Measurements from ENCODE around the gene FAM114A1.
"Not testable (repeated sequence)": the region's sequence is repeated elsewhere in the genome, so short reads cannot be mapped to it uniquely, and the experiment has no call there.

Gene FAM114A1

GRCh38 chr4:38905652-38906385, 38.2 kb downstream of the FAM114A1 start:
- DNase-seq, result no peak

DNA sequence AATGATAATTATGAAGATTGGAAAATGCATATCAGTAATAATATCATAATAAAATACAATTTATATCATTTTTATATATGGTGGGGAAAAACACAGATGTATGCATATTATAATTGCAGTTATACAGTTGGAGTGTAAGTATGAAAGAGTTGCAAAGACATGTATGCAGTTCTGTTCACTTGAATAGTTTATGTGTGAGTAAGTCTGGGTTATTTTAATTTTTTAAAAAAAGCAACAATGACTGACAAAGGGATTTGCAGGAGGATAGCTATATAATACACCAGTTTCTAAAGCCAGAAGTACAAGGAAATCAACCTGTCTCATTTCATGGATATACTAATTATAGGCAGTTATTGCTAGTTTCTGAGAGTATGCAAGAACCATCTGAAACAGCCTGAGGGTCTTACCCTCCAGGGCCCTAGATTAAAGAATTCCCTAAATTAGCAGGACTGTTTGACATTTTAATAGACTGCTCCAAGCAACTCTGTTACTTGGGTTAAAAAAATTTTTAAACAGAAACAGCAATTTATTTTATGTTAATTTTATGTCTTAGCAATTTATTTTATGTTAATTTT, 40.2 kb downstream of the FAM114A1 start:
- no peak for DNase-seq

DNA sequence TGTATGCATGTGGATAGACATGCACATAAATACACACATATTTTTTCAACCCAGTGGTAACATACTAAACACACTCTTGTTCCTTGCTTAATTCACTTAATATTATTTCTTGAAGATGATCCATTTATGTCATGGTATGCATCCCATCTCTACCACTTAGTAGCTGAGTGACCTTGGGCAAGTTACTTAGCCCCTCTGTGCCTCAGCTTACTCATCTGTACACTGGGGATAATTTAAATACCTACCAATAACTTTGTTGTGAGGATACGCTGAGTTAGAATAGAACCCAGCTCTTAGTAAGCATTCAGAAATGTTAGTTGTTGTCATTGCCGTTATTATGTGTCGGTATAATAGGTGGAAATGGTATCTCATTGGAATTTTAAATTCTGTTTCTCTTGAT, 41.4 kb downstream of the FAM114A1 start:
- DNase-seq, result no peak

DNA sequence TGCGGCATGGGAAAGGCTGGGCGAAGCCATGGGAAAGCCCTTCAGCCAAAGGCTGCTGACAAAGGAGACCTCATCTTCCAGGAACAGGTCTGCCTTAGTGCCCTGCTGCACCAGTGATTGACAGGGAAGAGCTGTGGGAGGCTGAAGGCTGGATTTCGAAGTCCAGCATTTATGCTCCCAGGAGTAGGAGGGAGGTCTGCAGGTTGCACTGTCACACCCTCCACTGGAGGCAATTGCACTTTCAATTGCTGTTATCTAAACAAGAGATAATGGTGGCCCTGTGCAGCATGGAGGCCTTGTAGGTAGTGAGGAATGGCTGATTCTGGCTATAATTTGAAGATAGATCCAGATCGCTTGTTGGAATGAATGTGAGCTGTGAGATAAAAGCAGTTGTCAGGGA, 43.7 kb downstream of the FAM114A1 start:
- no peak for DNase-seq

DNA sequence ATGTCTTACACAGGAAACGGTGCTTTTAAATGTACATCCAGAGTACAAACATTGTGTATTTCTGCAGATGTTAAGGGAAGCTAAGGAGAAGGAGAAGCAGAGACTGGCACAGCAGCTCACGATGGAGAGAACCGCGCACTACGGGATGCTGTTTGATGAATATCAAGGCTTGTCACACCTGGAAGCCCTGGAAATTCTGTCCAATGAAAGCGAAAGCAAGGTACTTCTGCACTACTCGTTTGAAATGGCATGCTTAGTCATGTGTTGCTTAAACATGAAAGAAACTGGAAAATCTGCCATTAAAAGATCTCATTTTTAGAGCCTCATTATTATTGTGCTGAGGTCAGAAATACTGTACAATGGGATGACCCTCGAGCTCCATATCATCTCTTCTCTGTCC, 47.2 kb downstream of the FAM114A1 start:
- no peak for DNase-seq

GRCh38 chr4:38916267-38916666, 48.7 kb downstream of the FAM114A1 start:
- not testable (repeated sequence) for DNase-seq

DNA sequence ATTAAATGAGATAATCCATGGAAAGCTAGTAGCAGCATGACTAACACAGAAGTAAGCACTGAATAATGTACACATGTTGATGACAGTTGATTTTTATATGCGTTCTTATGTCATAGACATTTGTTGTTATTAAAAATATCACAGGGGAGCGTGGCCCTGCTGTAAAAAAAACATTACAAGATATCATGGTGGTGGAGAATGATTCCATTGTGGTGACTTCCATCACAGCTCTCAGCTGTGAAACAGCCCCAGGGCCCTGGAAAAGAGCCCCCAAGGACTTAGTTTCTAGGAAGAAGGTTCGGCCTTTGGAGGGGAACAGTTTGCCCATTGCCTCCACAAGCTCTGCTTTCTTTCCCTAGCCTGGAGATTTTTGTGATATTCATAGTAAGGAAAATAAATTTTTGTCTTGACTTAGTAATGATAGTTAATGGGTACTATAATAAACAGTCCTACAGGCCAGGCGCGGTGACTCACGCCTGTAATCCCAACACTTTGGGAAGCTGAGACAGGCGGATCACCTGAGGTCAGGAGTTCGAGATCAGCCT, 49.9 kb downstream of the FAM114A1 start:
- DNase-seq, result no peak

DNA sequence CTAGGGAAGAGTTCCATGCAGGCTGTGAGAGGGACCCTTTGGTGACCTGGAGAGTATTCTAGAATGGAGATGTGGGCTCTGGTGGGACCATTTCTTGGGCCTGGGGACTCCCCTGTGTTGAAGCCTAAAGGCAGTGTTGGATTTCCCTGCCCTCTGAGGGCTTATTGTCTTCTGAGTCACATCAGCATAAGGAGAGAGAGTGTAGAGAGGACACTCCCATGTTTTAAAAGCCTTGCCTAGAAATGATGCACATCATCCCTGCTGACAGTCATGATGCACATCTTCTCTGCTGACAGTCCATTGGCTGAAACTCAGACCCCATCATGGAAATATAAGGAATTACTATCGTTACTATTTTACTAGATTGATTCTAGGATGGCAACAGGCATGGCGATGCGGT, 51.9 kb downstream of the FAM114A1 start:
- no peak for DNase-seq

GRCh38 chr4:38920186-38920585, 52.6 kb downstream of the FAM114A1 start:
- DNase-seq, result no peak

- DNase-seq, result no peak
These were observed 53.1 kb downstream of the FAM114A1 start for GRCh38 chr4:38920677-38921076.

DNA sequence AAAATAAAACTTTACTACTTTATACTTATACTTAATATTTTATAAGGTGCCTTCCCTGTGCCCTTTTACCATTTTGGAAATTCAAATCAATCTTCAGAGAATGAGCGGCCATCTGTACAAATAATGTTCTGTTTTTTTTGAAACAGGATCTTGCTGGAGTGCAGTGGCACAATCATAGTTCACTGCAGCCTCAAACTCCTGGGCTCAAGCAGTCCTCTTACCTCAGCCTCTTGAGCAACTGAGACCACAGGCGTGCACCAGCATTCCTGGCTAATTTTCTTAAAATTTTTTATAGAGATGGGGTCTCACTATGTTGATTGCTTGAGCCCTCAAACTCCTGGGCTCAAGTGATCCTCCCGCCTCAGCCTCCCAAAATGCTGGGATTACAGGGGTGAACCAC, 53.5 kb downstream of the FAM114A1 start:
- no peak for DNase-seq

DNA sequence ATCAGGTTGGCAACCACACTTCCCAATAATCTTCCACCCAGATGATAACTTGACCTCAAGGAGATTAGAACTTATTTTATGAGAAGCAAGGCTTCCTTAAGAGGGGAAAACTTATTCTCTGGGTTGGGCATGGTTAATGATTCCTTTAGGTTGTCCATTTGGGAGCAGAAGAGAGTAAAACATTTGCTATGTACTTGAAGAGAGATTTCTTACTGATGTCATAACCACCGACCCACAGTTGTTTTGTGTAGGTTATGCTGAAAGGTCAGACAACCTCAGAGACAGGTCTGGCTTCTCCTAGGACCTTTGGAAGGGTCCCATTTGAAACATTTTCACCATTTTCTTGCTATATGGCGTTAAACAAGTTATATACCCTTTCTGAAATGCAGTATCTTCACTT, 56.1 kb downstream of the FAM114A1 start:
- DNase-seq, result no peak

DNA sequence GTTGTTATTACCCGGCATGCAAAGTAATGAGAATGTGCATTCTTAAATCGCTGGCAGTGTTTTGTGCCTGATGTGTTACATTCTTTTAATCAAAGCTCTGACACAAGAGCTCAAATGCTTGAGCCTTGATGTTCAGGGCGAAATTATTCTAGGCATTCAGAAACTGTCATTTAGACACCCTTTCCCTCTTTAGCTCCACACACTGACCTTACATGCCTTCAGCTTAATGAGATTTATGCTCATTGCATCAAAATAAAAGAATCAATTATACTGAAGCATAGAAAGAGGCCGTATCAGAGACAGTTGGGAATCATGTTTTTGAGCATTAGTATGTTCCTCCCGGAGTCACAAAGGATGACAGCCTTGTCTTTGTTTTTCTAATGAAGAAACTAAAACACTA, 56.7 kb downstream of the FAM114A1 start:
- no peak for DNase-seq

DNA sequence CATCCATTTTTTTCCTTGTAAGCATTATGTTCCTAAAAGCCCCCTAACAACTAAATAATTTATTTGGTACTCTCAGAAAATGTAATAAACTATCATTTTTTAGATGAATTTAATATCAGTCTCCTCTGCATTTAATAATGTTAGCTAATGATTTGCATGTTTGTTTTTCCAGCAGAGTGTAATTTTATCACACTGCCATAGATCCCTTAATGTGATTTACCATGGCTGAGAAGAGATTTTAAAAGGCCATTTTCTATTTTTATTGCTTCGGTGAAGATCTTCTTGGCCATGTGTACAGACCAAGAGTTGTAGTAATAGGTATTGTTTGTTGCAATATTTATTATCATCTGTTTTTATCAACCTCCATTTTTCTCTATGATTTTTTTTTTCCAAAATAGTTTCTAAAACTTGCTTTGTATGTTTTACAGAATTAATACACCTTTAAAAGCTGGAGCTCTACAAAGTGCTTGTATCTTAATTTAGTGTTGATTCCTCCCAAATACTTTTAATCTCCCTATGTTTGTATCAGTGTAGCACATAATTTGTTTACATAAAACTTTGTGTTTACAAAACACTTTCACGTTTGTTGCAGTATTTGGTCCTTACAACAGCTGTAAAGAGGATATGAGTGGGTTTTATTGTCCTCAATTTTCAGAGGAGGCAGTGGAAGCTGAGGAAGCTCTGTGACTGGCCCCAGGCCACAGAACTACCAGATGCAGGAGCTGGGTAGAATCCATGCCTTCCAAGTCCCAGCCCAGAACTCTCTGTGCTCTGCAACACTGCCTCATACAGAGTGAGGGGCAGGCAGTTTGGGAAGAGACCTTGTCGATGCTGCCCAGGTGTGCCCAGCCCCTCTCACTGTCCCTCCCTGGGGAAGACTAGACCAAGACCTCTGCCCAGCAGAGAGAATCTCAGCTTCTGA, 58.1 kb downstream of the FAM114A1 start:
- DNase-seq, result no peak

GRCh38 chr4:38926896-38927295, 59.3 kb downstream of the FAM114A1 start:
- DNase-seq, result no peak

- DNase-seq, result no peak
These were observed 61.0 kb downstream of the FAM114A1 start for GRCh38 chr4:38928568-38928967.

- no peak for DNase-seq
These were observed 61.4 kb downstream of the FAM114A1 start for GRCh38 chr4:38928974-38929373.

DNA sequence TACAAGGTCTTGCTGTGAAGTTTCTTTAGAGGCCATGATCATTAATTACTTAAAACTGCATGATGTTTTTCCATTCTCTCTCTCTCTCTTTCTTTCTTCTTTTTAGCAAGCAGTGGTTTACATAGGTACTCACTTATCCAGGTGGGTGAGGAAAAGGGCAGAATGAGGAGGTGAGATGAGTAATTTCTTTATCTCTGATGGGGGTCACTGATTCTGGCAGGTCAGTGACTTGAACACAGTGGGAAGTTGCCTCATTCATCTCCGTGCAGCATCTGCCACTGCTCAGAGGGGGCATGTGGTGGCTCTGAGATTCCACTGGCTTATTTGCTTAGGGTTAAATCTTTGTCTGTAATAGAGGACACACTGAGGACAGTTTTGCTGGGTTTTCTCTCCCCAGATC, 62.6 kb downstream of the FAM114A1 start:
- no peak for DNase-seq

DNA sequence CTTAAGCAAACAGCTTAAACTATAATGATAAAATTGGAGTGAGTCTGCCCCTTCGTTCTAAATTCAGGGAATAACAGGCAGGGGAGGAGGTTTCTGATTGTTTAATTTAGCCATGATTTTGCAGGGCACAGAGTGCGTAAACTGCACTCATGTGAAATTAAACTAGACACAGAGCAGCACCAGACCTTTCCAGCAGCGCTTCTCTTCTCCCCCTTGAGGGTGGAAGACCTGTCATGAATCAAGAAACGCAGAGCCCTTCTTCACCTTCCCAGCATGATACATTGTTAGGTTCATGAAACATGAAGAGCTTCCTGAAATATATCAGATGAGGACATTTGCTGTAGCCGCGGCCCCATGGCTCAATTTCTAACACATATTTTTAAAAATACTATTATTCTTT, 63.1 kb downstream of the FAM114A1 start:
- no peak for DNase-seq

DNA sequence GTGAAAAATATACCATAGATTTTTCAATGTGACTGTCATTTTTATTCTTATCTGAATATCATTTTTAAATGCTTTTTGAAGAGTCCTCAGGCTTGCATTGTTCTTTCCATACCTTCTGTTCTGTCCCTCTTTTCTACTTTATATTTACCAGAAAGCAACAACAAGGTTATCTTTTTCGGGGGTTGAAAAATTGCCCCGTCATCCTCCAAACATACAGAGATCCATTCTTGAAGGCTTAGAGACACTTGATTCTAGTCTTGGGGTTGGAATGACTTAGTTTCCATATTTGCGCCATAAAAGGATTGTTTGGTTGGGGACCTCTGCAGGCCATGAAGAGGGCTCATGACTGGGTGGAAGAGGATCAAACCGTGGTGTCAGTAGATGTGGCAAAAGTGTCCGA, 63.5 kb downstream of the FAM114A1 start:
- no peak for DNase-seq

DNA sequence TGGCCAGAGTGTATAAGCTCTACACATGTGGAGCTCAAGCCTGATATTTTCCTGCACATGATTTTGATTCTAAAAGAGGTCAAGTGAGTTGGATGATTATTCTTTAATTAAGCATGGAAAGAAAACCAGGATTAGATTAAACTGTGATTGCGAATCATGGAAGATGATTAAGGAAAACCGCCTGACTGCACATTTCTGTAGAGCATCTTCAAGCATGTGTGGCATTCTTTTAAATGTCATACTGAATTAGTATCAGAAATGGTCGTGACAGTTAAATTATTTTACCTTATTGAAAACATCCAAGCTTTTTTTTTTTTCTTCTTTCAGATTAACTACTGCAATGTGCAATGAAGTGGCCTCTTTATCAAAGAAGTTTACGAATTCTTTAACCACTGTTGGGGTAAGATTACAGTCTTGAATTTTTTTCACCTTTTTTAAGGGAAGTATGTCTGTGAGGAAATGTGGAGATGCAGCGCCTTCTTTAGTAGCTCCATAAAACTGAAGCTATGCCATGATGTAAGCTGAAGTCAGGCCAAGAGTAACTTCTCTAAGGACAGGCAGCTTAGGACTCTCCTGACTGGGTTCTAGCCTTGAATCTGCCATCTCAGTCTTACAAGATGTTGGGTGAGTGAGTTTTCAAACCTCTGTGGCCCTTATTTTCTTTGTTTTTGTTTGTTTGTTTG, 67.9 kb downstream of the FAM114A1 start:
- DNase-seq, result no peak

DNA sequence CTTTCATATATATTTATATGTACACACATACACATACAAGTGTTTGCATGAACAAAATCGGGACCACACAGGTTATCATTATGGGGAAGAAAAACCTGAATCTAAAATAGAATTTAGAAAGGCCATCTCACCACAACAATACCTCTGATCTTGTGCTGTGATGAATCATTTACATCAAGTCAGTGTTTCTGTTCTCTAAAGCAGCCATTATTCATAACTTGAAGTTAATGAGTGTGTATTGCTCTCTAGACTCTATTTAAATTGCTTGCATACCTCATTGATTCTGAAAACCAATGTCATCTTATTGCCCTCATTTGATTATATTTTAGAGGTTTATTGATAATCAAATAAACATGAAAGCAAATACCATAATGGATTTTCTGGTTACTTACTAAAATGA, 71.6 kb downstream of the FAM114A1 start:
- no peak for DNase-seq

DNA sequence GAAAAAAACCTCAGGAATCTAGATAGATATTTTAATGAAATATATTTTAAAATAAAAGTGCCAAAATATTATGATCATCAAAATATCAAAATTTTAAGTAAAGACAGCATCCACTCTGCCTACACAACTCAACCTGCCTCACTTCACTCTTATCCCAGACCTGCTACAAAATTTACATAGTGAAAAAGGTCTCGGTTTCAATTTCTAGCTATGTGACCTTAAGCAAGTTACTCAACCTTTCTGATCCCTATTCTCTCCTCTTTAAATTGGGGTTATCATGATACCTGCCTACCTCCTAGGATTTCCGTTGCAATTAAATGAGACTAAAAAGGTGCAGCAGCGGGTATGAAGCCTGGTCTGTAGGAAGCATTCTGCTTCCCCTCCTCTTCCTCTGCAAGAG, 72.9 kb downstream of the FAM114A1 start:
- DNase-seq, result no peak
